ENCODE results near the gene DGKH.
A peak's percentile ranks its signal among the peaks of the same experiment; 100 is the strongest.

Gene DGKH

DNA sequence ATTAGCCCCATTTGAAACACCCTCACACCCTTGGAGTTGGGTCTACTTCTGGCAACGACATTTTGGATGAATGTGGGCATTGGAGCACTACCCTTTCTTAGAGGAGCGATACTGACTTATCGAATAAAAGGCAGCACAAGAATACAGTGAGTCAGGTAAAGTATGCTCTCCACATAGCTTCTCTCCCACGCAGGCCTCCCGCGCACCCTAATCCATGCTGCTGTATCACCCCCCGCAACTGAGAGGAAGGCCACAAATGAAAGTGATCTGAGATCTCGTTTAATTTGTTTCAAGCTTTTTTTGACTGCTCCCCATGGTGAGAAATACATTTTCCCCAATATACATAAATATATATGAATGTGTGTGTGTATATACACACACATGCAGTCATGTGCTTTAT is 198.1 kb downstream of the DGKH start:
- H3K4me1 ChIP-seq (ENCODE audit: control insufficient read depth, insufficient read depth, low read length) = no peaks in the 10 kb centered on the region
- no peak overlapping the region for H3K27ac ChIP-seq (ENCODE audit: insufficient read depth, low read depth, low read length, poor library complexity, severe bottlenecking)
- H3K9me3 ChIP-seq (ENCODE audit: control insufficient read depth, low read length) = no peaks in the 10 kb centered on the region
- no peak overlapping the region for H3K4me3 ChIP-seq (ENCODE audit: insufficient read depth, low read depth, low read length)
- no peaks in the 10 kb centered on the region for H3K27me3 ChIP-seq (ENCODE audit: control insufficient read depth, insufficient read depth, low read length, poor library complexity, severe bottlenecking)
- H3K36me3 ChIP-seq (ENCODE audit: control insufficient read depth, insufficient read depth, low read length) = no peaks in the 10 kb centered on the region
- 91 to 95% methylated on average over 7 to 8 of the region's 8 CpGs for WGBS, 2 experiments

DNA sequence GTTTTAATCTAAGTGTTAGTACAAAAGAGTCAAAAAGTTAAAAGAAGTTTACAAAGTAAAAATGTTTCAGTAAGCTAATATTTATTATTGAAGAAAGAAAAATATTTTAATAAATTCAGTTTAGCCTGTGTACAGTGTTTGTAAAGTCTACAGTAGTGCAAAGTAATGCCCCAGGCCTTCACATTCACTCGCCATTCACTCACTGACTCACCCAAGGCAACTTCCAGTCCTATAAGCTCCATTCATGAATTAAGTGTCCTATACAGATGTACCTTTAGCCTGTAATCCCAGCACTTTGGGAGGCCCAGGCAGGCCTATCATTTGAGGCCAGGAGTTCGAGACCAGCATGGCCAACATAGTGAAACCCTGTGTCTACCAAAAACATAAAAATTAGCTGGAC is 199.4 kb downstream of the DGKH start:
- no peak overlapping the region for H3K27ac ChIP-seq (ENCODE audit: insufficient read depth, low read depth, low read length, poor library complexity, severe bottlenecking)
- no peaks in the 10 kb centered on the region for H3K9me3 ChIP-seq (ENCODE audit: control insufficient read depth, low read length)
- 92% methylated on average over 2 of the region's 2 CpGs for WGBS, 2 experiments

DNA sequence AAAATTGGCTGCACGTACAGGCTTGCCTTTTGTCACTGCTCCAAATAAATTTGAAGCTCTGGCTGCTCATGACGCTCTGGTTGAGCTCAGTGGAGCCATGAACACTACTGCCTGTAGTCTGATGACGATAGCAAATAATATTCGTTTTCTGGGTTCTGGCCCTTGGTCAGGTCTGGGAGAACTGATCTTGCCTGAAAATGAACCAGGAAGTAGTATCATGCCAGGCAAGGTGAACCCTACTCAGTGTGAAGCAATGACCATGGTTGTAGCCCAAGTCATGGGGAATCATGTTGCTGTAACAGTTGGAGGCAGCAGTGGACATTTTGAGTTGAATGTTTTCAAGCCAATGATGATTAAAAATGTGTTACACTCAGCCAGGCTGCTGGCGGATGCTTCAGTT is 207.4 kb downstream of the DGKH start:
- WGBS, 2 experiments = 94 to 95% methylated on average over 5 of the region's 5 CpGs

More for the DNA sequence above, 199.4 kb downstream of the DGKH start:
- Histone ChIP-seq H3K4me3 (ENCODE audit: insufficient read depth, low read depth, low read length) (no peak overlapping the region), H3K27me3 (ENCODE audit: control insufficient read depth, insufficient read depth, low read length, poor library complexity, severe bottlenecking) (no peaks in the 10 kb centered on the region), H3K36me3 (ENCODE audit: control insufficient read depth, insufficient read depth, low read length) (no peaks in the 10 kb centered on the region), H3K4me1 (ENCODE audit: control insufficient read depth, insufficient read depth, low read length) (no peaks in the 10 kb centered on the region)

DNA sequence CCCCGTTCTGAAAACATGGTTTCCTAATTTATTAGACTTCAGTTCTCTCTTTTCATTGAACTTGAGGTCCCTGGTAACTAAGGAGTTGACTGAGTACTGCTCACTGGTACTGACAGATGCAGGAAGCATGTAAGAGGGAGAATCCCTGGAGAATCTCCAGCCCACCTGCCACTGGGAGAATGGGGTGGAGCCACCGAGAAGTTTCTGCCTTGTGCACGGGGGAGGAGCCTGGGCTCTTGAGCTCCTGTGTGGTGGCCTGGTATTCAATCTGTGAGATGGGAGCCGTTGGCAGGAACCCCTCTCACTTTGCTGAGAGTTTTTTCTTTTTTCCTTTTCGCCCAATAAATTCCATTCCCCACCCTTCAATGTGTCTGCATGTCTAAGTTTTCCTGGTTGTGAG is 210.3 kb downstream of the DGKH start:
- H3K9me3 ChIP-seq (ENCODE audit: control insufficient read depth, low read length) = no peaks in the 10 kb centered on the region
- no peak overlapping the region for H3K27ac ChIP-seq (ENCODE audit: insufficient read depth, low read depth, low read length, poor library complexity, severe bottlenecking)
- H3K27me3 ChIP-seq (ENCODE audit: control insufficient read depth, insufficient read depth, low read length, poor library complexity, severe bottlenecking) = no peaks in the 10 kb centered on the region
- H3K36me3 ChIP-seq (ENCODE audit: control insufficient read depth, insufficient read depth, low read length) = no peaks in the 10 kb centered on the region
- 76 to 84% methylated on average over 5 of the region's 5 CpGs for WGBS, 2 experiments
- no peaks in the 10 kb centered on the region for H3K4me1 ChIP-seq (ENCODE audit: control insufficient read depth, insufficient read depth, low read length)
- no peak overlapping the region for H3K4me3 ChIP-seq (ENCODE audit: insufficient read depth, low read depth, low read length)

More for the DNA sequence above, 207.4 kb downstream of the DGKH start:
- Histone ChIP-seq H3K9me3 (ENCODE audit: control insufficient read depth, low read length) (no peaks in the 10 kb centered on the region), H3K36me3 (ENCODE audit: control insufficient read depth, insufficient read depth, low read length) (no peaks in the 10 kb centered on the region), H3K4me1 (ENCODE audit: control insufficient read depth, insufficient read depth, low read length) (no peaks in the 10 kb centered on the region), H3K27ac (ENCODE audit: insufficient read depth, low read depth, low read length, poor library complexity, severe bottlenecking) (no peak overlapping the region), H3K4me3 (ENCODE audit: insufficient read depth, low read depth, low read length) (no peak overlapping the region), H3K27me3 (ENCODE audit: control insufficient read depth, insufficient read depth, low read length, poor library complexity, severe bottlenecking) (no peaks in the 10 kb centered on the region)

DNA sequence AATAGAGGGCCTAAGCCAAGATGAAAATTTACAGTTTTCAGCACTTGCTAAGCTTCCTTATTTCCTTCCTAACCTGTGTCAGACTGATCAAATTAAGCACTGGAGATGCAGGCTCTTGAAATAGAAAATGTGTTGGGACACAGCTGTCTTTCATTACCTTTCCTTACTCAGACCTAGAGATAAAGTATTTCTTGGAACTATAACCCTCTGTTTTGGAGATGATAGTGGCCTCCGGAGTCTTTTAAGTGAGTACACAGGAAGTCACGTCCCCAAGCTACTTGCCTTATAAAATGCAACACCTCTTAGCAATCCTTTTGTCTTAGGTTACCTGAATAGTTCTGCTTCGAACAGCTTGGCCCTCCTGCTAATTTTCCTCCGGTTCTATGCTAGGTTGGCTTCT is 211.1 kb downstream of the DGKH start:
- Histone ChIP-seq H3K27ac (ENCODE audit: insufficient read depth, low read depth, low read length, poor library complexity, severe bottlenecking) (no peak overlapping the region), H3K9me3 (ENCODE audit: control insufficient read depth, low read length) (no peaks in the 10 kb centered on the region), H3K4me3 (ENCODE audit: insufficient read depth, low read depth, low read length) (no peak overlapping the region), H3K27me3 (ENCODE audit: control insufficient read depth, insufficient read depth, low read length, poor library complexity, severe bottlenecking) (no peaks in the 10 kb centered on the region), H3K4me1 (ENCODE audit: control insufficient read depth, insufficient read depth, low read length) (no peaks in the 10 kb centered on the region), H3K36me3 (ENCODE audit: control insufficient read depth, insufficient read depth, low read length) (no peaks in the 10 kb centered on the region)
- 88 to 97% methylated on average over 4 of the region's 4 CpGs for WGBS, 2 experiments

DNA sequence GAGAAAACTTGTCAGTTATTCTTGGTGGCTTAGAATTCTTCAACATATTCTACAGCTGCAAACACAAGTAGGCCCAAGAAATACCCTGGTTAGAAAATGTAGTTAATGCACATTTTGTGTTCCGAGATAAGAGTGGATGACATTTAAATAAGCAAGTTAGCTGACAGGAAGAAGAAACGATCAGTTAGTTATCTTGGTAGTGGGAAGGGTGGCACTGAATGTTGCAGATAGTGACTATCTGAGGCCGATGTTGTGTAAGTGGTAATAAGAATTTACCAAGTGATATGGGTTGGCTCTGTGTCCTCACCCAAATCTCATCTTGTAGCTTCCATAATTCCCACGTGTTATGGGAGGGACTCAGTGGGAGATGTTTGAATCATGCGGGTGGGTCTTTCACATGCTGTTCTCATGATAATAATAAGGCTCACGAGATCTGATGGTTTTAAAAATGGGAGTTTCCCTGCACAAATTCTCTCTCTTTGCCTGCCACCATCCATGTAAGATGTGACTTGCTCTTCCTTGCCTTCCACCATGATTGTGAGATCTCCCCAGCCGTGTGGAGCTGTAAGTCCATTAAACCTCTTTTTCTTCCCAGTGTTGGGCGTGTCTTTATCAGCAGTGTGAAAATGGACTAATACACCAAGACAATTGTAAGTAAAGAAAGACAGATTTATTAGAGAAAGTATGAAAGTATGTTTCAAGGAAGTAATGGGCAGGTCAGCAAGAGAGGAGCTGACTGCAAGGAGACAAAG is 212.6 kb downstream of the DGKH start:
- Histone ChIP-seq H3K4me3 (ENCODE audit: insufficient read depth, low read depth, low read length) (no peak overlapping the region), H3K27ac (ENCODE audit: insufficient read depth, low read depth, low read length, poor library complexity, severe bottlenecking) (no peak overlapping the region), H3K27me3 (ENCODE audit: control insufficient read depth, insufficient read depth, low read length, poor library complexity, severe bottlenecking) (no peaks in the 10 kb centered on the region), H3K9me3 (ENCODE audit: control insufficient read depth, low read length) (no peaks in the 10 kb centered on the region), H3K4me1 (ENCODE audit: control insufficient read depth, insufficient read depth, low read length) (no peaks in the 10 kb centered on the region), H3K36me3 (ENCODE audit: control insufficient read depth, insufficient read depth, low read length) (no peaks in the 10 kb centered on the region)
- WGBS, 2 experiments = 96 to 97% methylated on average over 8 of the region's 8 CpGs

DNA sequence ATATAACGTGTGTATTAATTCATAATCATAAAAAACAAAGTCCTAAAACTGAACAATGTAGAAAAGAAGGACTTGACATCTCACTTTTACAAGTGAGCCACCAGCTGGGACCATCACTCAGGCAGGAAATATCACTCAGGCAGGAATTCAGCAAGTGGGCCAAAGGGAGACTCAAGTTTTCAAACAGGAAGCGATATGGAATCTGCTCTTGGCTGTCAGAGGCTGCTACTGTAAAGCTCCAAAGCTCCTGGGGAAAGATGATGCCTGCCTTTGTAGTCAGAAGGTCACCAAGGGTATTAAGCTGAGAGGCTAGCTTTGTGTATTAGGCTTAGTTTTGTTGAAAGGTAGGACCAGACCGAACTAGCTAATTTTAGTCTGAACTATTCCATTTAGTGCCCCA is 218.0 kb downstream of the DGKH start:
- Histone ChIP-seq H3K36me3 (ENCODE audit: control insufficient read depth, insufficient read depth, low read length) (no peaks in the 10 kb centered on the region), H3K9me3 (ENCODE audit: control insufficient read depth, low read length) (no peaks in the 10 kb centered on the region), H3K27me3 (ENCODE audit: control insufficient read depth, insufficient read depth, low read length, poor library complexity, severe bottlenecking) (no peaks in the 10 kb centered on the region), H3K4me3 (ENCODE audit: insufficient read depth, low read depth, low read length) (no peak overlapping the region), H3K4me1 (ENCODE audit: control insufficient read depth, insufficient read depth, low read length) (no peaks in the 10 kb centered on the region), H3K27ac (ENCODE audit: insufficient read depth, low read depth, low read length, poor library complexity, severe bottlenecking) (no peak overlapping the region)
- WGBS, 2 experiments = 83 to 94% methylated on average over 2 to 3 of the region's 3 CpGs

DNA sequence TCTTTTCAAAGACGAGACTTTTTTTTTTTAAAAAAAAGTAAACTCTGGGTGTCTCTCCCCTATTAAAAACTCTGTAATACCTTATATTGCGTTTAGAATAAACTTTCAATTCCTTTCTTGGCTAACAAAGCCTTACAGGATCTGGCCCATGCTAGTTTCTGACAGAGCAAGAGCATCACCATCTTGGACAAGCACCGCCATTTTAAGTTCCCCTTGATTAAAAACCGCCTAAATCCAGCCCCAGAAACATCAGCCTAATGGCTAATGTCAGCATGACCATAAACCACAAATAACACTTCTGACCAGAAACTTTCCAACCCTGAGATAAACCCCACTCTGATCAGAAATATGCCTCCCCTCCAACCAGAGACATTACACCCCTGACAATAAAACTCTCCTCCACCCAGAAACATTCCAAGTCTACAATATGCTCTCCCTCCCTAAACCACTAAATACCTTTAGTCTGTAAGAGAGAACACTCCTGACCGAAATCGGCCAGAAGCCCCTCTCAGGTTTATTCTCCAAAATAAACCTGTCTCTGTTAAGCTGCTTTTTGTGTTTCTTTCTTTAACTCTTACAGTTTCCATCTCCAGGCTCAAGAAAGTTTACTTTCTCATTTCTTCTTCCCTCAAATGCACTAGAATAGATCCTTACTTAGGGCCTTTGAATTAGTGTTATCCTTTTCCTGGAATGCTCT is 221.9 kb downstream of the DGKH start:
- WGBS, 2 experiments = 91 to 95% methylated on average over 6 of the region's 6 CpGs
- no peaks in the 10 kb centered on the region for H3K36me3 ChIP-seq (ENCODE audit: control insufficient read depth, insufficient read depth, low read length)
- no peaks in the 10 kb centered on the region for H3K27me3 ChIP-seq (ENCODE audit: control insufficient read depth, insufficient read depth, low read length, poor library complexity, severe bottlenecking)
- H3K27ac ChIP-seq (ENCODE audit: insufficient read depth, low read depth, low read length, poor library complexity, severe bottlenecking) = no peak overlapping the region
- peak overlapping the region; percentile 75 for H3K4me3 ChIP-seq (ENCODE audit: insufficient read depth, low read depth, low read length)
- peaks cover 11% of the 10 kb centered on the region for H3K4me1 ChIP-seq (ENCODE audit: control insufficient read depth, insufficient read depth, low read length)
- no peaks in the 10 kb centered on the region for H3K9me3 ChIP-seq (ENCODE audit: control insufficient read depth, low read length)

DNA sequence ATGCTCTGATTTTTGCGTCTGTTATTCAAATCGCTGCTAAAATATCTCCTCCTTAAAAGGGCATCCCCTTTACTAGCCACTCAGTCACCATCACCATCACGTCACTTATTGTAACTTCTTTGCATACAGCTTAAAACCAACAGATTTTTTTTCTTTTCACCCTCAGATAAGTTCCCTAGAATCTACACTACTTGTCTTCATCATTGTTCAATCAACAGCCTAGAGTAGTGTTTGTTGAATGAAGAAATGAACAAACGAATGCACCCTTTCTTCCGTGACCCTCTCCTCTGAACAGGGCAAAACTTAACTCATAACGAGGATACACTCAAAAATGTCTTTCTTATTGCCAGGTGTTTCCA is 222.4 kb downstream of the DGKH start:
- peak overlapping the region; percentile 75 for H3K4me3 ChIP-seq (ENCODE audit: insufficient read depth, low read depth, low read length)
- no peak overlapping the region for H3K27ac ChIP-seq (ENCODE audit: insufficient read depth, low read depth, low read length, poor library complexity, severe bottlenecking)

DNA sequence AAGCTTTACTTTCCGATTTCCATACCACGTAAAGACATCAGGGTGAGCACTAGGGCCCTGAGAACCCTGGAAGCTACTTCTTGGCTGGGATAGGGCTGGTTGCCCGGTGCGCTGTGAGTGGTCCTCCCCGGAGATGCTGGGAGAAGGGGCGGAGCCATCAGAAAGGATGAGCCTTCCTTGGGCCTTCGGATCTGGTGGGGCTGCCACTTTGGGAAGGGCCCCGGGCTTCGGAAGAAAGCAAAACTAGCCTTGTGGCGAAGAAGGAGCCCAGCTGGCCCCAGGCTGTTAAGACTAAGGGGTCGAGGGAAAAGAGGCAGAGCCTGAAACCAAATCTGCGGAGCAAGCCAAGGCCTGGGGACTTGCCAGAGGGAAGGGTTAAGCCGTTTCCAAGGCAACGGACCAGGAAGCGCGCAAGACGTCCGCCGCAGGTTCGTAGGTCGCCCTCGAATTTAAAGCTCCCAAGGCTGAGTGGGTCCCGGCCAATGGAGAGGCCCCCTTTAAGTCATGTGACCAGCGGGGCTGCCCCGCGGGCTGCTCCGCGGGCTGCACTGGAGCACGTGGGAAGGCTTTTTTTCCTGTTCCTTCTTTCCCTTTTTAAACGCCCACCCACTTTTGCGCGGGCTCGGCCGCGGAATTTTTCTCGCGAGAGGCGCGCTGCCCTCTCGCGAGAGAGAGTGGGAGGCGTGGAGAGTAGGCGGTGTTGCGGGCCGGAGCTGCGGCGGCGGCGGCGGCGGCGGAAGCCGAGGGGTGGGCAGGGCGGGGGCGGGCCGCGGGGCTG is 223.1 kb downstream of the DGKH start:
- Histone ChIP-seq H3K27me3 (ENCODE audit: control insufficient read depth, insufficient read depth, low read length, poor library complexity, severe bottlenecking) (no peaks in the 10 kb centered on the region), H3K4me3 (ENCODE audit: insufficient read depth, low read depth, low read length) (peak overlapping the region; percentile 75), H3K27ac (ENCODE audit: insufficient read depth, low read depth, low read length, poor library complexity, severe bottlenecking) (peak overlapping the region; percentile 87), H3K36me3 (ENCODE audit: control insufficient read depth, insufficient read depth, low read length) (no peaks in the 10 kb centered on the region), H3K9me3 (ENCODE audit: control insufficient read depth, low read length) (no peaks in the 10 kb centered on the region), H3K4me1 (ENCODE audit: control insufficient read depth, insufficient read depth, low read length) (peaks cover 11% of the 10 kb centered on the region)
- WGBS, 2 experiments = 1 to 2% methylated on average over 33 to 54 of the region's 57 CpGs

More for the DNA sequence above, 222.4 kb downstream of the DGKH start:
- WGBS, 2 experiments = 85 to 86% methylated on average over 6 of the region's 6 CpGs
- peaks cover 11% of the 10 kb centered on the region for H3K4me1 ChIP-seq (ENCODE audit: control insufficient read depth, insufficient read depth, low read length)
- no peaks in the 10 kb centered on the region for H3K27me3 ChIP-seq (ENCODE audit: control insufficient read depth, insufficient read depth, low read length, poor library complexity, severe bottlenecking)
- H3K9me3 ChIP-seq (ENCODE audit: control insufficient read depth, low read length) = no peaks in the 10 kb centered on the region
- no peaks in the 10 kb centered on the region for H3K36me3 ChIP-seq (ENCODE audit: control insufficient read depth, insufficient read depth, low read length)

Data from ectodermal cell (in vitro differentiated cells).